Activated CD8-positive, alpha-beta memory T cell treated with anti-CD3 and anti-CD28 coated beads for 4 hours (primary cell): Measurements from ENCODE around the gene GALNT18.

Source experiments
- DNase-seq, 2 donors: peaks; one replicate each; pipeline ENCODE4 v3.0.0-alpha.2; 2020; ENCODE audit warnings: low read depth in 2 of 2

GALNT18 gene

DNA sequence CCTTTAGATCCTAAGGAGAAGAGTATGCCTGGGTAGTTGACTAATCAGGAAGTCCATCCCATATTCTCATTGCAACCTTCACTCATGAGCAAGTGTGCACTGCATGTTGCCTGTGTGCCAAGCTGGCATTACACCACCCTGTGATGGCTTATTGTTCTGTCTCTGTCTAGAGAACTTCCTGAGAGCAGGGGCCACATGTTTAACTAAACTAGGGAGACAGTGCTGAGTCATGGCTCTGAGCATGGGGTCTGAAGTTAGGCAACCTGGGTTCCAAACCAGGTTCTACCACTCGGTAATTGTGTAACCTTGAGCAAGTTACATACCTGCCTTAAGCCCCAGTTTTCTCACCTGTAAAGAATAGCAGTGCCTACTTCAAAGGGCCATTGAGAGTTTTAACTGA, 308.4 kb downstream of the GALNT18 start:
- no peak for DNase-seq

DNA sequence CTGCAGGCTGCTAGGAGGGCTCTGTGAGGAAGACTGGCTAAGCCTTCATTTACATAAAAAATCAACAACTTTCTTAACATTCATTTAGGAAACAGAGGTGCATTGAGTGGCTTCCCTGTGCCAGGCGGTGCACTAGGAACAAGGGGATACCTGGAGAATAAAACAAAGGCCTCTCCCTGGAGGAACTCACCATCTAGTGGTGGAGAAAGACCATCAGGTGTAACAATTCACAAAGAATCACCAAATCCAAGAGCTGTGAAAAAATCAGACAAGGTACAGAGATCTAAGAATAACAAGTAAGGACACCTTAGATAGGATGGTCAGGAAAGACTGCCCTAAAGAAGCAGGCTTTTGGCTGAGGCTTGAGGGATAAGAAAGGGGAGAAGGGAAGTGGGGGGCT, 309.1 kb downstream of the GALNT18 start:
- DNase-seq, result no peak

DNA sequence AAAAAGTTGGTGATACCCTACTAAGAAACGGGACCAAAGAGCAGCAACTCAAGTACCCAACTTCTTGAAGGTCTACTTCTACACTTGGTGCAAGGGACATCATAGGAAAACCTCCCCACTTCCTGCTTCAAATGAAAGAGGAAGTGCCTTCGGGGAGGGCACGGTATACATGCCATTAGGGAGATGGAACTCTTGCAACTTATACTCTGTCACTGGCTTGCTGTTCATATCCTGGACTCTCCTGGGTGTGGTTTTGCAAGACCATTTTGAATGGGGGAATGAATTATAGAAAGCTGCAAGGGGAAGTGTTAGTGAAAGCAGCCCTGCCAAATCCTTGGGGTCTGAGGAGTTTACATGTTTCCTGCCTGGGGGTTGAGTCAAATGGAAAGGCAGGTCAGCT, 310.6 kb downstream of the GALNT18 start:
- no peak for DNase-seq

DNA sequence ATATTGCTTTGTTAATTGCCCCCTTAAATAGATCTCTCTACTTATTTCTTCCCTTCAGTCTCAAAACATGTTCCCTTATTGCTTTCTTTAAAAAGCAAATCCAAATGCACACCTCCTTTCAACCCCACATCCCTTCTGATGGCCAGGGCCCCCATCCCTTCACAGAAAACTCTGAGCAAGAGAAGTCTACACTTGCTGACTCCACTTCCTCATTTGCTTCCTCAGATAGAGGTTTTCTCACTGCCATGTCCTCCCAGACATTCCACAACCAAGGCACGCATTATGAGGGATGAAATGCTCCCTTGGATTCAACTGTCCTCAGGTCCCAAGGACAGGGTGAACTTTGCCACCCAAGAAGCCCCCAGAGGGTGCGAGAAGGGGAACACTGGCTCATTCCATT, 311.9 kb downstream of the GALNT18 start:
- no peak for DNase-seq

DNA sequence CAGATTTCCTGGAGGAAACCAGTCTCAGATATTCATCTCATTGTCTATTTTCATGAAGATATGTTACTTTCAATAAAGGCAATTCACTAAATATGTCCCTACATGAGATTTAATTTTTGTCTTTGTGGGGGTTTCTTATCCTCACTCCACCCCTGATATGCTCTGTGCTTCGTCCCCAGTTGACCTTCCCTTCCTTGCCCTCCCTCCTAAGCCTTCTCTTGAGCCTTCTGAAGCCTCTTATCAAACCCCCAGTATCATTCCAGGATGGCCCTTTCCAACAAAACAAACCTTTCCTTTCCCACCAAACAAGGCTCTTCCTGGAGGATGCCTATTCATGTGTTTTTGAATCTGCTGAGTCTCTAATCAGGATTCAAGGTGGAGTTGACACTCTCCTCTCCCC, 313.6 kb downstream of the GALNT18 start:
- no peak for DNase-seq

DNA sequence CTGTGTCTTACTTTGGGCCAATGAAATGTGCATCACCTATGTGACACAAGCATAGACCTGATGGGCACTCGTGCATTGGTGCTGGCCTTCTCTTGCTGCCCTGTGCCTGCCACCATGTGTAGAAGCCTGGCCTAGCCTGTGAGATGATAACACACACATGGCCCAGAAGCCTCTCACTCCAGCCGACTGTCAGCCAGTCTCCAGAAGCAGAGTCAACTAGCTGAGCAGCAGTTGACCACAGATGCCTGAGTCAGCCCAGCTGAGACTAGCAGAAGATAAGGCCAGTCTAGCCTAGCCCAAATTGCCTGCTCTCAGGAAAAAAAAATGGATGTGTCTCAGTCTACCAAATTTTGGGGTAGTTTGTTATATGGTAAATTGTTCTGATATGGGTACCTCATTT, 314.9 kb downstream of the GALNT18 start:
- no peak for DNase-seq

DNA sequence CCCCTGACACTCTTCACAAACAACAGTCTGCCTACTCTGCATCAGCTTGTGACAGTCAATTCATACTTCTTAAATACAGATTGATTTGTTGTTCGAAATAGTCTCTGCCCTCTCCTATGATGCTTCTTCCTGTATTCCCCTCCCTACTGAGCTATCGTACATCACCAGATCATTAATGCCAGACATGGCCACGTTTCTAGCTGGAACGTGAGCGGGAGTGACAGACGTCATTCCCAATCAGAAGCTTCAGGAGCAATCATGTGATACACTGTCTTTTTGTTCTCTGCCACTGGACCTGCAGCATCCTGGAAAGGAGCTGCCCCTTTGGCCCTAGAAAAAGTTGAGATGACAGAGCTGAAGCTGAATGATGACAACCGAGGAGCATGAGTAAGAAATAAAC, 317.3 kb downstream of the GALNT18 start:
- DNase-seq, result no peak

DNA sequence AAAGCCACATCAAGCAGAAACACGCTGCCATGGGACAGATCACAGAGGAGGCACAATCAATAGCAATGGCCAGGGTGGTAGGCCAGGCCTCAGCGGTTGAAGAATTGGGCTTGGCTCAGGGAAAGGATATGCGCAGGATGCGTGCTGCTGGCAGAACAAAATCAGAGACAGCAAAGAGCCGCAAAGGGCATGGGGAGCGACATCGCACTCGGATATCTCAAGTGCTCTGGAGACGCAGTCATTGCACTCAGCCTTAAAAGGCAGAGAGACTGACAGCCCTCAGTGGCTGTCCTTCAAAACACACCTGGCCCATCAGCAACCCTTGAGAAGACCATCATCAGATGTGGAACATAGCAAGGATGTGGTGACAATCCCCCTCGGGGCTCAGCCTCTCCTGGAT, 319.2 kb downstream of the GALNT18 start:
- no peak for DNase-seq

DNA sequence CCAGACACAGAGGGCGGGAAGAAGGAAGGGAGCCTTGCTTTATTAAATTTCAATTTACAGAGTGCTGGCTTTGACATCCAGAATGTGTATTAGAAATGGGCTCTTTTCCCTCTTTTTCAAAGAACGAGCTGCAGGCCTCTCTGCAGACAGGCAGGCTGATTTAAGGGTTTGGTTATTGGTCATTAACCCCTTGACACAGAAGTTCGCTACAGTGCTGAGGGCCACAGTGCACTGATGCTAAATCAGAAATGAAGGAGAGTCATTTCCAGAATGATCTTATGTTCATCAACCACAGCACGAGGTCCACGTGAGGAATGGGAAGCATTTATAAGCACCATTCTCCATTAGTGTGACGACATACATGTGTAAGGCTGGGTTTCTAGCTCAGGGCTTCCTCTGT, 320.6 kb downstream of the GALNT18 start:
- DNase-seq, result no peak

DNA sequence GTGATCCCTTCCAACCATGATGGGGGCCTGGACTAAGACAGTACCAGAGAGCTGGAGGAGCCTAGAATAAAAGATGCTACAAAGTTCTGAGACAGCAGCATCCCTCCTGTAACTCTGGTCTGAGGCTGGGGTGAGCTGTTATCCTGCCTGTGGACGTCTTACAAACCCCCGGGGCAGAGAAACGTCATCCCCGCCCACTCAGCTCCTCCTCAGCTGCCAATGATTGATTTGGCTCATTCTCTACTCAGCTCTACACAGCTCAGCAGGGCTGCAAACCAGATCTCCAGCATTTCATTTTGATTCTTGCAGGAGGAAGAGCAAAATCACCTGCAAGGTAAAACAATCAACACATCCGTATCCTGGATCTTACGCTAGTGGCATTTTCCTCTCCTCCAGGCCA, 324.2 kb downstream of the GALNT18 start:
- no peak for DNase-seq

DNA sequence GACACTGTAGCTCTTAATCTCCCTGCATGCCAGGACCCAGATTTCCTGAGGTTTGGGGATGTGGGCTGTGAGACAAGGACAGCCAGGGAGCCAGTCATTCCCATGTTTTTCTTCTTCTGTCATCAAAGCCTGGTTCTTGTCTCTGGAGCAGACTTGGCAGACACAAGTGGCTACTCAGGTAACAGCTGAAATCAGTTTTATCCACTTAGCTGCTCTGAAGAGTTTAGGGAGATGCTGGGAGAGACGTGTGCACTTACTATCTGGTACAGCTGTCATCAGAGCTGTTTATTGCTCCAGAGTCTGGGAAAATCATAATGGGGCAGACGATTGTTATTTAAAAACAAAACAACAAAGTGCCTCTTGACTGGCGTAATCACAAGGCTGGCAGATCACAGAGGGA, 325.4 kb downstream of the GALNT18 start:
- DNase-seq, result no peak

DNA sequence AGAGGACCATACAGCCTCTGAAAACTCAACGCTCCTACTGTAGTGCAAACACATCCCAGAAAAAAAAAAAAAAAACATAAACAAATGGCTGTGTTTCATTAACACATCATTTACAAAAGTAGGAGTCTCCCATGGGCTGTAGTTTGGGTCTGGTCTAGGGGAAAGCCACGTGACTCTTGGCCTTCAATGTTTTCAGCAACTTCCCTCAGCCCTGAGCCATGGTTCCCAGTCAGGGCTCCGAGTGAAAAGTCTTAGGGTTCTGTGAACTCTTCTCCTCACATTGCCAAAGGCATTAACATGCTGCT, 327.3 kb downstream of the GALNT18 start:
- DNase-seq, result no peak

DNA sequence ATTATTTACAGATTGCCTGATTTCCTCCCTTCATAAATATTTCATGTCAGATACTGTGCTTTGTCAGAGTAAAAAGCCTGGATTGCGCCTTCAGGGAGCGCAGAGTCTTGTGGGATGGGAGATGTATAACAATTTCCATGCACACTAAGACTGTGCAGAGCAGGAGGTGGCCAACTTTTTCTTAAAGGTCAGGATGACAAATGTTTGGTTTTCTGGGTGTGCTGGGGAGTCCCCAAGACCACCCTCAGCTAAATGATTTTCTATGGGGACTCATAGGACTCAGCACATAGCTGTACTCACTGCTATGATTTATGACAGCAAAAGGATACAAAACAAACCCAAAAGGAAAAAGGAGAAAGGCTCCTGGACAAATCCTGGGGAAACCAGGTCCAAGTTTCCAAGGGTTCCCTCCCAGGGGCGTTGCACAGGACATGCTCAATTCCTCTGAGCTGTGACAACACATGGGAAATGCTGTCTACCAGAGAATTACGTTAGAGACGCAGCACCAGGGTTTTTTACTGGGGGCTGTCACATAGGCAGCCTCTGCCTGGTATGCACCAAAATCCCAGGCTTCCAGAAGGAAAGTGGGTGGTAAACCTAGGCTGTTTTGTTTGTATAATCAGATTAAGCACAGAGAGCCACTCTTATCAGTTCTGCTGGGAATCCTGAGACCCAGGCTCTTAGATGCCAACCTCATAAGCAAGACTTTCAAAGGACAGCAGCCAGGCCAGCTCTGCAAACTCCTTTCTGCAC, 327.8 kb downstream of the GALNT18 start:
- no peak for DNase-seq

DNA sequence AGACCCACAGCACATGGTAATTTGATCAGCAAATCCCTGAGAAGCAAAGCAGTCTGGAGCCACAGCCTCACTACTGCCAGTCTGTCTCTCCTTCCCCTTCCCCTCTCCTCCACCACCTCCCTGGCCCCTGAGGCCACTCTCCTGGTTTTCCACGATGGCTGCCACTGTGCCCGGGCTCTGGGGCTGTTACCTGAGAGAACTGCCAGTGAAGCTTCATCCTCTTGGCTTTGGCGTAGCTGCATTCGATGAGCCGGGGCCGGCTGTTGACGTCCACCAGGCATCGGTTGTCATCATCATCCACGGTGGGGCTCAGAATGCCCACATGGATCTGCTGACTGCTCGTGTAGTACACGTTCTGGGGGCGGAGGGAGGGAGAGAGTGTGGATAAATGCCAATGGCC, 329.0 kb downstream of the GALNT18 start:
- no peak for DNase-seq

DNA sequence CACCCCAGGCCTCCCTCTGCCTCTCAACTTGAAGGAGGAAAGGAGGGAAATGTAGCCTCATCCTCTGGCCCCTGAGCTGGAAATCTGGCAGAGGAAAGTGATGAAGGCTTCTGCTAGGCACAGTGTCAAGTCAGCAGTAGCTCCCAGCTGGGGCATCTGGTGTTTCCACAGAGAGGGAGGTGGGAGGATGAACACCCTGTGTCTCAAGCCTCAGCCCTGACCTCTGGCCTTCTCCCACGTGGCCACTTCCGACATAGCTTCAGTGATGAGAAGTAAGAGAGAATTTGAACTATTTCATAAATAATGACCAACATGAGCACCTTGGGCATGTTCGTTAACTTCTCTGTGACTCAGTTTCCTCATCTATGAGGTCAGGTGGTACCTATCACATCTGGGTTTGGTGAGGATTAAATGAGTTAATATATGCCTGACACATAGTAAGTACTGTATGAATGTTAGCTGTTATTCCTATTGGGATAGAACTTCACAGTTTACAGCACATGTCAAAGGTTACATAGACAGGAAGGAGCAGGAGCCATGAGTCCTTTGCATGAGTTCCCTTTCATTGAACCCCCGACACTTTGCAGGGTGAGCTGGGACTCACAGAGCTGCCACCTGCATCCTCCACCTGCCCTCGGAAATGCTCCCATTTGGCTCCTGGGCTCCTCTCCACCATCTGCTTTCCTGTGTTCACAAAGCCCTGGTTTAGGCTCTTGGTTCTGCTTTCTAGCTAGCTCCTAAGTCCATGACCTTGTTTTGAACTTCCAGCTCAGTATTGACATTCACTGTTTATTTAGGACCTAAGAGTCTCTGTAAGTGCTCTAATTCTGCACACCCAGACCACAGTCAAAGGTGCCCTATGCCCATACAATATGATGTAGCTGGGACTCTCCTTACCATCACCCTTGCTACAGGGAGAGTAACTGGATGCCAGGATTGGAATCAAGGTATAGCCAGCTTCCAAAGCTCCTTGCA, 330.5 kb downstream of the GALNT18 start:
- no peak for DNase-seq

DNA sequence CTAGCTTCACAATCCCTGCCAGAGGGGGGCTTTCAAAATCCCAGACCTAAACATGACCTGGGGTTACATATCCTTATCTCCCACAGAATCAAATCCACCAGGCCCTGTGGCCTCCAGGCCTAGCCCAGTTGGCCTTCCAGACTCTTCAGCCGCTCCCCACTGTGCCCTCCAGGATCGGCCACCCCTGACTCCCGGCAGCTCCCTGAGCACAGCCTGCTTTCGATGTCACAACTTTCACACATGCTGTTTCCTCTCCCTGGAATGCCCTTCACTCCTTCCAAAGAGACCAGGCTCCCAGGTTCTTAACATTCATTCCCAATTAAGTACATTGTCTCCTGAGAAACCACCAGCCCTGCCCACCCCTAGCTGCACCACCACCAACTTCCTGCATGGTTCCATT, 331.5 kb downstream of the GALNT18 start:
- DNase-seq, result no peak

DNA sequence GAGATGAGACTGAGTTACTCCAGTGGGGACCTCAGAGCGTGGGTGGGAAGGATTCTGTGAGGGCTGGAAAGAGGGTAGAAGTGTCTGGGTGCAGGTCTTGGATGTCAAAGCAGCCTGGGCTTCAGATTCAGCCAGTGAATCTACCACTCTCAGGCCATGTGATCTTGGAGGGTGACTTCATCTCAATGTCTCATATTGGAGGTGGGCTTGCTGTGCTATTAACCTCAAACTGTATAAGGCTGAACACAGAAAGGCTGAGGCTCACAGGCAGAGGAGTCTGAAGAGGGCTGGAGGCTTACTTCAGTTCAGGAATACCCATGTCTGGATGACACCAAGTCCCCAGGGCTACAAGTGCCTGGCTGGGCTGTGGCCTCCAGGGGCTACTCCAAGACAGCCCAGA, 332.1 kb downstream of the GALNT18 start:
- DNase-seq, result no peak

DNA sequence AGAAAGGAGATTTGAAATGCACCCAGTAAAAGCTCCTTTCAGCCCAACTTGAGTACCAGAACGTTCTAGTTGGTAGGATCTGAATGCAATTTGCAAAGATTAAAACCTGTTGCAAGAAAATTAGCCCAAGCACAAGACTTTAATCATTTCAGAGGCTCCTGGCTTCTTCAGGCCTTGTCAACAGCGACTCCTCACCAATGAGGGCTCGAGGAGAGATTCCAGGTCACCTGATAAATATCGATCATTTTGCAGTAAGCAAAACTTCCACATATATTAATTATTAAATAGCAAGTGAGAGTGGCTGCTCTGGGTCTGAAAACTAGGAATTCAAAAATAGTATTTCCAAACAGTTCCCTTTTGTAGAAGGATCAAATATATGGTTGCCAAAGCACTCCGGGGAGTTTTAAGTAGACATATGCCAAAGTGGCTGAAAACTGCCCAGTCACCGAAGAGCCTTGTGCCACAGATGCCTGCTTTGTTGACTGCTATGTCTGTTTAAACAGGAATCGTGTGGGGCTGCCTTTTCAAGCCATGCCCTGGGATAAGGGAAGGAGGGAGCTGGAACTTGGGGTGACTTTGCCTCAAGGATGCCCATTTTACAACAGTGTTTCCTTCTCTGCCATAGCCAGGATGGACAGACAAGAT, 332.7 kb downstream of the GALNT18 start:
- DNase-seq, result no peak

DNA sequence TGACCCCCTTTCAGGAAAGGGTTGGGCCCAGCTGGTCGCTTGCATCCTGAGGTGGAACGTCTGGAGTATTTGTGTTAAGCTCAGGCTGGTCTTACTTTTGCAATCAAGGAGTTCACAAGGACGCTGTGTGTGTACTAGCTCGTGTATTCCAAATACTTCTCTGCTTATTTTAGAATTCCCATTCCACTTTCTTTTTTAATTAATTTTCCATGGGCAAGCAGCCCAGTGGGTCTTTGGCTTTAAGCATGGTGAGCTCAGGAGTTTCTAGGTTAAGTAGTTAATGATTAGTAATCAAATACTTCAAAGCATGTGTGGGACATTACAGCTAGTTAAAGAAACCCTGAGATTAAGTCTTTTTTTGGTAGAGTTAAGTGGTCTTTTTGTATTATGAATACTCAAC, 337.3 kb downstream of the GALNT18 start:
- no peak for DNase-seq

DNA sequence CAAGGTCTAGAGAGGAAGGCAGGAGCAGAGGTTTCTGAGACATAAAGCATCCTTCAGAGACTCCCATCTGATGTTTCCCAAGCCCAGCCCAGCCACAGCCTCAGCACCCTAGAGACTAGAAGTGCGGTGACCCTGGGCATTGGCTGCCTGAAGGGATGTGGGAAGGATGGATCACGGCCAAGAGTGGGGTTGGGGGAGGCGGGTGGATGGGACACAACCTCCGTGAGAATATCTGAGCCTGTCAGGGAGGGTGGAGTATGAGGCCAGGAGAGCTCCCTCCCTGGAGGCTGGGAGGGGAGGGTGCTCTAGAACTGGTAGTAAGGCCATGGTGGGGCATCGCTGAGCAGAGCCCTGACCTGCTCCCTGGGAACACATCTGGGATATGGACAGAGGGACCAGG, 340.2 kb downstream of the GALNT18 start:
- DNase-seq, result no peak

DNA sequence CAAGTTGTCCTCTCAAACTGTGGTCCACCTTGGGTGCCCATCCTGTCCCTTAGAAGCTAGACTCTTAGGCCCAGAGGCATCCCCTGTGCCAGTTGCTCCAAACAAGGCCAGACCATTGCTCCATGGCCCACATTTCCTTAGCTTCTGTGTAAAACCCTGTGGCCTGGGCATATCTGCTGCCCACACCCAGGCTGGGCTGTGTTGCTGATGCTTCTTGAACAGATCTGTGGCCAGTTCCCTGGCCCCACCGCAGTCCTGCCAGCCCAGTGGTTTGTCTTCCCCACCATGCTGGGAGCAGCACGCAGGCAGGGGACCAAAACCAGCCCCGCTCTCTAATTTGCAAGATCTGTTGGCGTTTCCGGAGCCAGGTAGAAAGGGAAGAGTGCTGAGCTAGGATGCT, 341.0 kb downstream of the GALNT18 start:
- DNase-seq, result no peak

DNA sequence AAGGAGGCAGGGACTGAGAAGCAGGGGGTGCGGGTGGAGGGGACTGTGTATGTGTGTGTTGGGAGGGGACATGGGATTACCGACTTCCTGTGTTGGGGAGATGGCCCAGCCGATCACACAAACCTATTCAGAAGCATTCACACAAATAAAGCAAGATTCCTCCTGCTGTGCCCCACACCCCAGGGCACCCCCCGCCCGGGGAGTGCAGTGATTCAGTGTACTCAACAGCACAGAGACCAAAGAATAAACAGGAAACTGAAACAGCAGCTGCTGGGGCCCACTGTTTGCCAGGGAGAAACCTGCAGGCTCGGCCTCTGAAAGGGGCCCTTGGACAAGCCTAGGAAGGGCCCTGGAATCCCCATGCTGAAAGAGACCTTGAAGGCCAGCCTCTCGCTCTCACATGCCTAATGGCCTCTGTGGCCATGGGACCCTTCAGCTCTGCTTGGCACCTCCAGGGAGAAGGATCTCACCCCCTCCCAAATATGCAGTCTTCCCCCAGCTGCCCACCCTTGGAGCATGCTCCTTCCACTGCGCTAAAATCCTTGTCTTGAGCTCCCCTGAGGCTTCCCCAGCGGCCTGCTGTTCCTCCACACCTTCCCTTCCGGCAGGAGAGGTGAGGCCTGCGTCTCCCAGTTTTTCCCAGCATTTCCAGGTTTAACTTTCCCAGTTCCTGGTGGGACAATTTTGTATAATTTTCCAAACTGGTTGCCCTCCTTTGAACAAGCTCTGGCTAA, 341.7 kb downstream of the GALNT18 start:
- no peak for DNase-seq
